NB4 (cell line): ENCODE results near the gene PARD3.

Experiments
- DNase-seq: peaks from one replicate; pipeline ENCODE4 v3.0.0; 2010; ENCODE audit warnings: low read depth
- H3K4me3 ChIP-seq: one replicate; pipeline ENCODE4 v1.5.1; 2011; ENCODE audit warnings: mild to moderate bottlenecking, low read depth, low read length, moderate library complexity
- MAX ChIP-seq: IDR thresholded peaks from 2 replicates; pipeline ENCODE4 v1.6.1; 2011; ENCODE audit warnings: low read depth, low read length
- MYC ChIP-seq: IDR thresholded peaks from 2 replicates; pipeline ENCODE4 v1.6.1; 2011; ENCODE audit warnings: low read depth, low read length
- POLR2A ChIP-seq: IDR thresholded peaks from 2 replicates; pipeline ENCODE4 v1.6.1; 2011; ENCODE audit warnings: mild to moderate bottlenecking; ENCODE audit not compliant: insufficient read length; ENCODE audit errors: extremely low read depth
- TF ChIP-seq, protein P1 (sequence below): IDR thresholded peaks from one replicate; pipeline ENCODE4 v1.5.1; 2012; ENCODE audit warnings: low read depth, low read length

PARD3 gene

DNA sequence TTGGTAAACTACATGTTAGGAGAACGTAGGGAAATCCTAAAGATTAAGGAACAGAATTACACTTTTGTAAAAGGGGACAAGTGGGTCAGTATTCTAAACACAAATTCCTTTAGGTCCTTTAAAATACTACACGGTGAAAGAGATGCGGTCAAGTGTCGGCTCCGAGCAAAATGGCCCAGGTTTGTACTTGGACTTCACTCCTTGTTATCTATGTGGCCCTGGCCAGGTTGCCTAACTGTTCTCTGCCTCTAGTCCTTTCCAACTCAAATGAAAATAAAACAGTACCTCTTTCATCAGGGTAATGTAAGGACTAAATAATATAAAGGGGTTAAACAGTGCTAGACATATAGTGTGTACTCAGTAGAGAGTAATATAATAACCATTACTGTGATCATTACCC, 344.8 kb downstream of the PARD3 start:
- H3K4me3 ChIP-seq: no peak overlapping the region
- no peak for DNase-seq
- no peak for TF ChIP-seq MYC
- no peak for TF ChIP-seq POLR2A
- TF ChIP-seq, protein P1, sequence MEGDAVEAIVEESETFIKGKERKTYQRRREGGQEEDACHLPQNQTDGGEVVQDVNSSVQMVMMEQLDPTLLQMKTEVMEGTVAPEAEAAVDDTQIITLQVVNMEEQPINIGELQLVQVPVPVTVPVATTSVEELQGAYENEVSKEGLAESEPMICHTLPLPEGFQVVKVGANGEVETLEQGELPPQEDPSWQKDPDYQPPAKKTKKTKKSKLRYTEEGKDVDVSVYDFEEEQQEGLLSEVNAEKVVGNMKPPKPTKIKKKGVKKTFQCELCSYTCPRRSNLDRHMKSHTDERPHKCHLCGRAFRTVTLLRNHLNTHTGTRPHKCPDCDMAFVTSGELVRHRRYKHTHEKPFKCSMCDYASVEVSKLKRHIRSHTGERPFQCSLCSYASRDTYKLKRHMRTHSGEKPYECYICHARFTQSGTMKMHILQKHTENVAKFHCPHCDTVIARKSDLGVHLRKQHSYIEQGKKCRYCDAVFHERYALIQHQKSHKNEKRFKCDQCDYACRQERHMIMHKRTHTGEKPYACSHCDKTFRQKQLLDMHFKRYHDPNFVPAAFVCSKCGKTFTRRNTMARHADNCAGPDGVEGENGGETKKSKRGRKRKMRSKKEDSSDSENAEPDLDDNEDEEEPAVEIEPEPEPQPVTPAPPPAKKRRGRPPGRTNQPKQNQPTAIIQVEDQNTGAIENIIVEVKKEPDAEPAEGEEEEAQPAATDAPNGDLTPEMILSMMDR: no peak
- TF ChIP-seq MAX: no peak

- no peak overlapping the region for H3K4me3 ChIP-seq
- no peak for TF ChIP-seq POLR2A
- no peak for TF ChIP-seq MYC
- TF ChIP-seq MAX: no peak
- TF ChIP-seq, protein P1: no peak
- DNase-seq: no peak
Measured at GRCh38 chr10:34469446-34469845, 345.6 kb downstream of the PARD3 start.

- no peak for DNase-seq
- no peak overlapping the region for H3K4me3 ChIP-seq
- TF ChIP-seq MYC: no peak
- no peak for TF ChIP-seq MAX
- TF ChIP-seq, protein P1: no peak
- no peak for TF ChIP-seq POLR2A
Measured at GRCh38 chr10:34467902-34468301, 347.2 kb downstream of the PARD3 start.

DNA sequence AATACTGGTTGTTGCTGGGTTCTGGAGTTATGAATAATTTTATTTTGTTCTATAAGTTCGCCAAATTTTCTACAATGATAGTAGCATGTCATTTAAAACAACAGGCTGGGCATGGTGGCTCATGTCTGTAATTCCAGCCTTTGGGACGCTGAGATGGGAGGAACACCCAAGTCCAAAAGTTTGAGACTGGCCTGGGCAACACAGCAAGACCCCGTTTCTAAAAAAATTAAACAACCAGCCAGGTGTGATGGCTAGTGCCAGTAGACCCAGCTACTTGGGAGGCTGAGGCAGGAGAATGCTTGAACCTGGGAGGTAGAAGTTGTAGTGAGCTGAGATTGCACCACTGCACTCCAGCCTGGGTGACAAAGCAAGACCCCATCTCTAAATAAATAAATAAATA, 347.7 kb downstream of the PARD3 start:
- no peak for DNase-seq
- TF ChIP-seq MAX (no peak), POLR2A (no peak), MYC (no peak)
- TF ChIP-seq, protein P1: no peak
- no peak overlapping the region for H3K4me3 ChIP-seq

- H3K4me3 ChIP-seq: no peak overlapping the region
- DNase-seq: no peak
- no peak for TF ChIP-seq POLR2A
- TF ChIP-seq, protein P1: no peak
- no peak for TF ChIP-seq MYC
- no peak for TF ChIP-seq MAX
Measured at GRCh38 chr10:34465678-34466077, 349.4 kb downstream of the PARD3 start.

DNA sequence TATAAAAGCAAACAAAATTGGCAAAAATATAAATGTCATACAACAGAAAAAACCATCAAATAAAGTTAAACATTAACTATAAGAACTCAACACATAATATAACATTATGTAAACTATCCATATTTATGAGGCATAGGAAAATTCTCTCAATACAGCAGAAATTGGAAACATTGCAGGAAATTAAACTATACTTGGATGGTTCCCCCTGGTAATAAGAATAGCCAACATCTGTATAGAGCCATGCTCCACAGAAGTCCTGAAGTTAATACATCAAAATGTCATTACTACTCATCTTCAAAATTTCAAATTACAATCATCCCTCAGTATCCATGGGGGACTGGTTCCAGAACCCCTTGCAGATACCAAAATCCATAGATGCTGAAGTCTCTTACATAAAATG, 350.5 kb downstream of the PARD3 start:
- DNase-seq: no peak
- TF ChIP-seq POLR2A (no peak), MYC (no peak), MAX (no peak)
- TF ChIP-seq, protein P1: no peak
- no peak overlapping the region for H3K4me3 ChIP-seq
